ENCODE results near the gene P2RY6.

DNA sequence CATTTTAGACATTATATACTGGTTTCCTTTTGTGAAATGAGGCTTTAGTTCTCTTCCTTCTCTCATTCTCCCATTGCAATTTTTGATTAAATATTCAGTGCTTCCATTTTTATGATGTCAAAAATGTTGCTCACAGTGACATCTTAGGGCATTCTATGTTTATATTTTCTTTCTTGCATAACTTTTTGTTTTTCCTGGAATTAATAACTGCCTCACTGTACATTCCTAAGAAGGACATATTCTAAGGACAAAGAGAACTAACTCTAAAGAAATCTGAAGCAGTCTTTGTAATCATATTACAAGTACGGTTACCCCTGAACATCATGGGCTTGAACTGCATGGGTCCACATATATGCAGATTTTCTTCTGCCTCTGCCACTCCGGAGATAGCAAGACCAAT, 25.8 kb upstream of the P2RY6 start:
- TF ChIP-seq CEBPB (IDR thresholded peaks at IDR 0.05) (no peak), POLR2A (IDR thresholded peaks at IDR 0.05; ENCODE audit: low read length) (no peak), EHMT2 (IDR thresholded peaks at IDR 0.05; ENCODE audit: low read depth) (no peak), EP300 (IDR thresholded peaks at IDR 0.05) (no peak), RCOR1 (IDR thresholded peaks at IDR 0.05; ENCODE audit: low read depth, low read length) (no peak), CTCF (IDR thresholded peaks at IDR 0.05) (no peak), JUNB (IDR thresholded peaks at IDR 0.05) (no peak), KDM5A (IDR thresholded peaks at IDR 0.05) (no peak), MYC (IDR thresholded peaks at IDR 0.05; ENCODE audit: borderline replicate concordance, low read length) (no peak)
- TF ChIP-seq, protein P1, sequence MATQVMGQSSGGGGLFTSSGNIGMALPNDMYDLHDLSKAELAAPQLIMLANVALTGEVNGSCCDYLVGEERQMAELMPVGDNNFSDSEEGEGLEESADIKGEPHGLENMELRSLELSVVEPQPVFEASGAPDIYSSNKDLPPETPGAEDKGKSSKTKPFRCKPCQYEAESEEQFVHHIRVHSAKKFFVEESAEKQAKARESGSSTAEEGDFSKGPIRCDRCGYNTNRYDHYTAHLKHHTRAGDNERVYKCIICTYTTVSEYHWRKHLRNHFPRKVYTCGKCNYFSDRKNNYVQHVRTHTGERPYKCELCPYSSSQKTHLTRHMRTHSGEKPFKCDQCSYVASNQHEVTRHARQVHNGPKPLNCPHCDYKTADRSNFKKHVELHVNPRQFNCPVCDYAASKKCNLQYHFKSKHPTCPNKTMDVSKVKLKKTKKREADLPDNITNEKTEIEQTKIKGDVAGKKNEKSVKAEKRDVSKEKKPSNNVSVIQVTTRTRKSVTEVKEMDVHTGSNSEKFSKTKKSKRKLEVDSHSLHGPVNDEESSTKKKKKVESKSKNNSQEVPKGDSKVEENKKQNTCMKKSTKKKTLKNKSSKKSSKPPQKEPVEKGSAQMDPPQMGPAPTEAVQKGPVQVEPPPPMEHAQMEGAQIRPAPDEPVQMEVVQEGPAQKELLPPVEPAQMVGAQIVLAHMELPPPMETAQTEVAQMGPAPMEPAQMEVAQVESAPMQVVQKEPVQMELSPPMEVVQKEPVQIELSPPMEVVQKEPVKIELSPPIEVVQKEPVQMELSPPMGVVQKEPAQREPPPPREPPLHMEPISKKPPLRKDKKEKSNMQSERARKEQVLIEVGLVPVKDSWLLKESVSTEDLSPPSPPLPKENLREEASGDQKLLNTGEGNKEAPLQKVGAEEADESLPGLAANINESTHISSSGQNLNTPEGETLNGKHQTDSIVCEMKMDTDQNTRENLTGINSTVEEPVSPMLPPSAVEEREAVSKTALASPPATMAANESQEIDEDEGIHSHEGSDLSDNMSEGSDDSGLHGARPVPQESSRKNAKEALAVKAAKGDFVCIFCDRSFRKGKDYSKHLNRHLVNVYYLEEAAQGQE (IDR thresholded peaks at IDR 0.05): no peak
